ENCODE data around the gene DCAF8.
"Not testable (repeated sequence)": the region's sequence is repeated elsewhere in the genome, so short reads cannot be mapped to it uniquely, and the experiment has no call there.

The DCAF8 gene

GRCh38 chr1:160261893-160262794 lies at the start of gene DCAF8:
TSS of gene DCAF8 (minus strand) at chr1:160262549. CDS start at chr1:160244008, 18,541 bp downstream.
- DNase-seq, result peak; percentile 77 to 93

DNA sequence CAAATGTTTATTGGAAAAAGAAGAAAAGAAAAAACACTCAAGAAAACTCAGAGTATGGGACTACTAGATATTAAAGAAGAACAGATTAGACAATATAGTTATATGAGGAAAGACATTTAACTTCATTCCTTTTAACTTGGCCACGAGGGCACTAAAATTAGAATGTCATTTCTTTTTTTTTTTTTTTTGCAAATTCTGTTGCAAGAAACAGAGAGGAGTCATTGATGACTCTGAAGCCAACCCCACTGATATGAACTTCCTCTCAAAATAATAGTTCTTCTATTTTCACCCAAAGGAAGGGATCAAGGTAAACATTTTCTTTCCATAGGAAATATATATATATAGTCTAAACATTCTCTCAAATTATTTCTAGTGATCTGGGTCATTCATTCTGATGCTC lies 47.2 kb upstream of the DCAF8 start:
- DNase-seq, result no peak

DNA sequence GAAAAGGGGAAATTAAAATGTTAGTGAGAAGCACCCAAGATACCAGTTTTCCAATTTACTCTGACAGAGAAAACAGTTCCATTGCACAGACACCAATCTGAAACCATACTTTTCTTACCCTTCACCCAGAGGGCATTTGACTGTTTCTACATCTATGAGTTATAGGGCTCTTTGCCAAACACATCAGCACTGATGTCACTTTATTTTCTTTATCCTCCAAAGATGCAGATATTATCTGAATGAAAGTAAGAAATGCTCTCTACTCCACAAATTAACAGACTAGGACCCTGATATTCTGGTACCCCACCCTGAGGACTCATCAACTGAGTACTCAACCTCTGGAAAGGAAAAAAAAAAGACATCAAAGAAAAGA lies 46.8 kb upstream of the DCAF8 start:
- no peak for DNase-seq

DNA sequence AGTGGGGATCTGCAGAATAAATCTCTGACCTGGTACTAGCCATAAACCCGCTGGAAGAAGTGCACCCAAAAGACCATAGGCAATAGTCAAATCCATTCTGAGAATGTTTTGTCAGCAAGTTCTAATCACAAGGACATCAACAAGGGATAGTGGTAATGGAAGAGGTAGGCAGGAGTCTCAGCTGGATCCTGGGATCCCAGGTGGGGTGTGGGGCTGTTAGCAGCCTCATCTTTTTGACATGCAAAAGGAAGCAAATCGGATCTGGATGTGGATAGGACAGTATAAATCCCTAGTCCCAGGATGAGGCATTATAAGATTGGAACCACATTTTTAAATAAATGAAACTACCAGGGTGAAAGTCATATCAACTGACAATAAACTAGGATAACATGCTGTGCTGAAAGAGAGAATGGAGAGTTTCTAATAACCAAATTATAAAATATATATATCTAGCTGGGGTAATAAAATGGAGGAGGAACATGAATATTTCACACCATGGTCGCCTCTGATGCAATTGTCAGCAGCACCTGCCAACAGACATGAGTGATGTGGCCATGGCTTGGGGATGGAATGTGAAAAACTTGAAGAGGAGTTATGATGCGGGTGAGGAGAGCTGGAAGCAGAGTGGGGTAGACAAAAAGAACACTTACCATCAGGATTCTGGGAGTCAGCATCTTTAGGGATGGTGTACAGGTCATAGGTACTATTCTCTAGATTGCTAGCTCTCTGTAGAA lies 46.3 kb upstream of the DCAF8 start:
- DNase-seq, result no peak

- DNase-seq, result no peak
Measured at GRCh38 chr1:160307118-160307791, 44.9 kb upstream of the DCAF8 start.

GRCh38 chr1:160300173-160300572 lies 37.8 kb upstream of the DCAF8 start:
- no peak for DNase-seq

DNA sequence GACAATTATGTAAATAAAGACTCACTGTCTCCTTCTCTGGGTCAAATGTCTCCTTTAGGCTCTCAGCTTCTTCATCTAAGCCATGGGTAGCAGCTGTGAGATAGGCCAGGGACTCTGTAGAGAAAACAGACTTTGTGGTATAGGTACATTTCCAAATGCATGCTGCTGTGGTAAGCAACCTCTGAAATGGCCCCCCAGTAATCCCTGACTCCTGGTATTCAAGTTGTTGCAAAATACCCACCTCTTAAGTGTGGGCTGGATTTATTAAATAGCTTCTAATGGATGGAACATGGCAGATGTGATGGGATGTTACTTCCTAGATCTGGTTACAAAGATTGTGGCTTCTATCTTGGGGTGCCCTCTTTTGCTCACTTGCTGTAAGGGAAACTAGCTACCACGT lies 33.7 kb upstream of the DCAF8 start:
- no peak for DNase-seq

- no peak for DNase-seq
Measured at GRCh38 chr1:160293020-160293968, 30.9 kb upstream of the DCAF8 start.

GRCh38 chr1:160291248-160292220 lies 29.2 kb upstream of the DCAF8 start:
- peak in 1 of 2 experiments; percentile 64 for DNase-seq

DNA sequence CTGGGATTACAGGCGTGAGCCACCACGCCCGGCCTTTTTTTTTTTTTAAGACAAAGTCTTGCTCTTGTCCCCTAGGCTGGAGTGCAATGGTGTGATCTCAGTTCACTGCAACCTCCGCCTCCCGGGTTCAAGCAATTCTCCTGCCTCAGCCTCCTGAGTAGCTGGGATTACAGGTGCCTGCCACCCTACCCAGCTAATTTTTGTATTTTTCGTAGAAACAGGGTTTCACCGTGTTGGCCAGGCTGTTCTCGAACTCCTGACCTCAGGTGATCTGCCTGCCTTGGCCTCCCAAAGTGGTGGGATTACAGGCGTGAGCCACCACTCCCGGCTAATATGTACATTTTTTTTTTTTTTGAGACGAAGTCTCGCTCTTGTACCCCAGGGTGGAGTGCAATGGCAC lies 25.4 kb upstream of the DCAF8 start:
- DNase-seq, result not testable (repeated sequence)

DNA sequence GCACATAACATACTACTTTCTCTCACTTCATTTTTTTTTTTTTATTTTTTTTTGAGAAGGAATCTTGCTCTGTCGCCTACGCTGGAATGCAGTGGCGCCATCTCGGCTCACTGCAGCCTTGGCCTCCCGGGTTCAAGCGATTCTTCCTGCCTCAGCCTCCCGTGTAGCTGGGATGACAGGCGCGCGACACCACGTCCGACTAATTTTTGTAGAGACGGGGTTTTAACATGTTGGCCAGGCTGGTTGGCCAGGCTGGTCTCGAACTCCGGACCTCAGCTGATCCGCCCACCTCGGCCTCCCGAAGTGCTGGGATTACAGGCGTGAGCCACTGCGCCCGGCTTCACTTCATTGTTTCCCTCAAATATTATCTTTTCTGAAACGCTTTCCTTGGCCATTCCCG lies 23.2 kb upstream of the DCAF8 start:
- no peak for DNase-seq

GRCh38 chr1:160284782-160285344 lies 22.5 kb upstream of the DCAF8 start, which contains the start of gene PEX19:
TSS of gene PEX19 (minus strand) at chr1:160285133. CDS start at chr1:160285124, 9 bp downstream.
- DNase-seq, result peak; percentile 55 to 83

GRCh38 chr1:160284220-160284781 lies 22.0 kb upstream of the DCAF8 start:
- DNase-seq, result no peak

DNA sequence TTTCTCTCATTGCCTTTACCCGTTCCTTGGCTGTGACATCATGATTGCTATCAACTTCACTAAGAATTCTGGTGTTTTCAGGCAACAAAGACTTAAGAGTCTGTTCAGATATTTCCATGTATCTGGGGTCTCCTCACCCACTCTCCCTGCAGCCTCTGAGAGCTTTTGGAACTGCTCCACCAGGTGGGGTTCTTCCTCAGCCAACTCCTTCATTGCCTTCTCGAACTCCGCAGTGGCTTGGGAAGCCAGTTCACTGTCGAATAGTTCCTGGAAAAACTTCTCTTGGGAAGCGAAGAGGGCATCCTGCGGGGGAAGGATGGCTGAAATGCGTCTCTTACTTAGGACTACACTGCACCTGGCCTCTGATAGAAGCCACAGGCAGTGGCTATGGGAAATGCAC lies 20.5 kb upstream of the DCAF8 start:
- DNase-seq, result no peak

- DNase-seq, result no peak
Measured at GRCh38 chr1:160277987-160278386, 15.6 kb upstream of the DCAF8 start.

DNA sequence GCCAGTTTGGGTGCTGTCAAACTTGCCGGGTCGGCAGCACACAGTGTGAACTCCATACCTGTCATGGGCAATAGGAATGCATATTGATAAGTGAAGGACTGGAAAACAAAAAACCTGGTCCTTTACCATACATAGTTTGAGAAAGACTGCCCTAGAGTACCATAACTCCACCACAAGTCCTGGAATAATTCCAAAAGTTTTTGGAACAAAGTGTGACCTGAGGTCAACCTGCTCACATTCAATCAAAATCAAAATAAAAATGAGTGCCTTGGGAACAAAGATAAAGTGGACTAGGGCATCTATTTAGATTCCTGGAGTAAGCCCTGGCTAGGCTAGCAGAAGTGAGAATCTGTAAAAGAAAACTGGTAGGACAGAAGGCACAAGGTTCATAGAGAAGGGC lies 15.0 kb upstream of the DCAF8 start:
- DNase-seq, result no peak

- DNase-seq, result no peak
Measured at GRCh38 chr1:160271025-160271424, 8.7 kb upstream of the DCAF8 start.

DNA sequence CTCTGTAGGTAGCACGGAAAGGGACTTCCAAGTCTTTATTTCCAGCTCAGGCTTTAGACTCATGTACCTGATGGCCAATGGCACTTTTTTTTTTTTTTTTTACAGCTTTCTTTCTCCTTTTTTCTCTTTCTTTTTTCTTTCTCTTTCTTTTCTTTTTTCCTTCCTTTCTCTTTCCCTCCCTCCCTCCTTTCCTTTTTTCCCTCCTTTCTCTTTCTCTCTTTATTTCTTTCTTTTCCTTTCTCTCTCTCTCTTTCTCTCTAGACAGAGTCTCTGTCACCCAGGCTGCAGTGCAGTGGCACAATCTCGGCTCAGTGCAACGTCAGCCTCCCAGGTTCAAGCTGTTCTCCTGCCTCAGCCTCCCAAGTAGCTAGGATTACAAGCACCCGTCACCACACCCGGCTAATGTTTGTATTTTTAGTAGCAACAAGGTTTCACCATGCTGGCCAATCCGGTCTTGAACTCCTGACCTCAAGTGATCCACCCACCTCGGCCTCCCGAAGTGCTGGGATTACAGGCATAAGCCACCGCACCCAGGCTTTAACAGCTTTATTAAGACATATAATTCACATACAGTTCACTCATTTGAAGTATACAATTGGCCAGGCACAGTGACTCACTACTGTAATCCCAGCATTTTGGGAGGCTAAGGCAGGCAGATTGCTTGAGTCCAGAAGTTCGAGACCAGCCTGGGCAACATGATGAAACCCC lies 5.1 kb upstream of the DCAF8 start:
- DNase-seq, result no peak

DNA sequence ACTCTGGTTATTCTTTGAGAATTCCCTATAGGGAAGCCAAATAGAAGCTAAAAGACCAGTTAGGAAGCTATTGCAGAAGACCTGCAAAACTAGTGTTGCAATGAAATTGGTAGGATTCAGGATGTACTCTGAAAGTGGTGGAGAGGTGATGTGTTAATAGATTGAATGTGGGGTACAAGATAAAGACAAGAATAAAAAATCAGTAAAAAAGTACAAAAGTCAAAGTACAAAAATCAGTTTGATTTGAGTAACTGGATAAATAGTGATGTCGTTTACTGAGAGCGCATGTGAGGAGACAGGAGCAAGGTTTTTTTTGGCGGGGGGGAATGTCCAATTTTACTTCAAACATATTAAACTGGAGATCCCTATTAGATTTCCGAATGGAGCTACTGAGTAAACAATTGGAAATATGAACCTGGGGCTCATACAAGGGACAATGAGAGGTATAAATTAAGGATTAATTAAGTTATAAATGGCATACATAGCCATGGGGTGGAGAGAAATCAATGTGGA lies 2.5 kb upstream of the DCAF8 start:
- DNase-seq, result no peak

DNA sequence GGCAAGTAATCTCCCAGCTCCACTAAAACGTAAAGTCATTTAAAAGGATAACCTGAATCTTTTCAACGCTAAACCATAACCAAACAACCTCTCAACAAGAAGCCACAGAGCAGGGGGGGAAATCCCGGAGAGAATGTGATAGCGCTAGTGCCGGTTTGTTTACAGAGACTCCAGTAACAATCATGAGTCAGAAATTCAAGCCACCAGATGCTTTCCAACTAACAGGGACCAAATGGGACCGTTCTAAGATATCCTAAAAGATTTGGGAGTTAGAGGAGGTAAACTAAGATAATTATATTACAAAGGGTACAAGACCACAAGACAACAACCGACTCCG lies 825 bp downstream of the DCAF8 start:
- no peak for DNase-seq

All from cerebellar nuclear complex (tissue), 1 donor.